Natural killer cell (primary cell): ENCODE data around the gene GPR42. TPM values are rescaled to one million over a fixed set of nuclear protein-coding genes. Genes with fewer than 3 reads are reported as not detected.

Experiments used
- ATAC-seq, 3 donors: fragments of 150-1000 bp in 2 of 3; fragments of 200-7000 bp in 1 of 3; cut with Tn5 transposase; 1 replicate in 1 of 3; 2 replicates in 2 of 3; pipeline ENCODE4 v1.10.0; 2021; ENCODE audit warnings: mild to moderate bottlenecking in 2 of 3, moderate library complexity in 2 of 3
- DNase-seq, 2 donors: peaks; one replicate each; pipeline versions ENCODE4 v3.0.0 to v3.0.0-alpha.2; 2013 to 2021; ENCODE audit warnings: mixed read lengths in 1 of 2
- H3K27ac ChIP-seq: one replicate; pipeline ENCODE4 v1.5.1; 2013; ENCODE audit warnings: mild to moderate bottlenecking, low read length
- H3K27me3 ChIP-seq: one replicate; pipeline ENCODE4 v1.6.1; 2013; ENCODE audit warnings: low read length; ENCODE audit not compliant: control insufficient read depth, insufficient read depth
- H3K36me3 ChIP-seq: one replicate; pipeline ENCODE4 v1.6.1; 2013; ENCODE audit warnings: low read length; ENCODE audit not compliant: control insufficient read depth, insufficient read depth
- H3K4me1 ChIP-seq: one replicate; pipeline ENCODE4 v1.6.1; 2013; ENCODE audit warnings: low read length; ENCODE audit not compliant: control insufficient read depth, insufficient read depth
- H3K4me3 ChIP-seq: one replicate; pipeline ENCODE4 v1.5.1; 2013; ENCODE audit warnings: low read length
- H3K9me3 ChIP-seq: one replicate; pipeline ENCODE4 v1.6.1; 2013; ENCODE audit warnings: low read length; ENCODE audit not compliant: control insufficient read depth, insufficient read depth
- H3K27ac Mint-ChIP-seq, 2 donors: one replicate each; pipeline ENCODE4 v1.8.0; 2022; ENCODE audit warnings: mild to moderate bottlenecking in 2 of 2, mixed read lengths in 2 of 2, moderate library complexity in 1 of 2
- H3K27me3 Mint-ChIP-seq, 2 donors: one replicate each; pipeline ENCODE4 v1.8.0; 2022; ENCODE audit warnings: low read depth in 2 of 2, mixed read lengths in 2 of 2
- H3K36me3 Mint-ChIP-seq: one replicate; pipeline ENCODE4 v1.8.0; 2022; ENCODE audit warnings: mixed read lengths
- H3K4me1 Mint-ChIP-seq, 2 donors: one replicate each; pipeline ENCODE4 v1.8.0; 2022; ENCODE audit warnings: mixed read lengths in 2 of 2
- H3K4me3 Mint-ChIP-seq: one replicate; pipeline ENCODE4 v1.8.0; 2022; ENCODE audit warnings: mild to moderate bottlenecking, moderate library complexity, mixed read lengths
- H3K9me3 Mint-ChIP-seq, 2 donors: one replicate each; pipeline ENCODE4 v1.8.0; 2022; ENCODE audit warnings: mixed read lengths in 2 of 2
- CTCF ChIP-seq: fragments of 200-600 bp; IDR thresholded peaks from one replicate; pipeline ENCODE4 v1.8.0; 2022; ENCODE audit warnings: antibody characterized with exemption
- WGBS: methylation state at CpG from one replicate; pipeline ENCODE4 v1.1.7; 2013; ENCODE audit warnings: missing lambda C conversion rate; ENCODE audit not compliant: insufficient coverage; 5-methylcytosine and 5-hydroxymethylcytosine counted together
- intact Hi-C: fragments of 100-400 bp; cut with micrococcal nuclease; formaldehyde crosslinking; loops from one replicate; pipeline ENCODE4 v1.14.2; 2022
- total RNA-seq, 4 donors: library from RNA; stranded (reverse); fragments of 120-200 nt in 1 of 4; gene quantifications; one replicate each; pipeline versions ENCODE4 v1.2.3 to v1.2.4, GENCODE V29; 2013 to 2022

GPR42 gene
- total RNA-seq, 3 donors from 2014 or later (not counting 1 experiment from before 2014, with no cell fraction given), result 0.19 to 1.5 TPM; not detected in 1

DNA sequence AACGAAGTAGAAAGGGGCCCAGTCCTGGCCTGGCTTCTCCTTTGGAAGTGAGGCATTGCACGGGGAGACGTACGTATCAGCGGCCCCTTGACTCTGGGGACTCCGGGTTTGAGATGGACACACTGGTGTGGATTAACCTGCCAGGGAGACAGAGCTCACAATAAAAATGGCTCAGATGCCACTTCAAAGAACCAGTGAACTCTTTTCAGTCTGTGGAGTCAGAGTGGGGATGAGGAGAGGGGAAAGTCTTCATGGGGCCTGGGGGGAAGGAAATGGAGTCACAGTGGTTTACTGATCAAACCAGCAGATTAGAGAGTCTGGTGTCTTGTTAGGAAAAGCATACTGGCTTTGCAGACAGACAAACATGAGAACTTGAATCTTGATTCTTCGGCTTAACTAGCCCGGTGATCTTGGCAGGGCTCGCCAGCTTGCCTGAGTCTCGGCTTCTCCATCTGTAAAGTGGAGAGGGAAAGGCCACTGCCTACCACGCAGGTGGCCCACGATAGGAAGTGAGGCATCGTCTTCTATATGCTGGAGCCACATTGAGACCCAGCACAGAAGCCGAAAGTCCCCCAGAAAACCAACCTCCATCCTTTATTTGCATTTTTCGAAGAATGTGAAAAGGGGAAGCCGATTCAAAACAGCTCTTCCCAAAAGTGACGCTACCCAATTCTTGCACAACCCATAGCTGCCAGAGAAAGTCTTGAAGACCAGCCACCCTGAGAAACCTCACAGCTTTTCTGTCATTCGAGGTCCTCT is 23.5 kb upstream of the GPR42 start, which contains the start of gene FFAR1:
TSS of gene FFAR1 (plus strand) at position 732 of the 759 bp plus-strand sequence. CDS start 3,650 bp downstream, outside the sequence.
- intact Hi-C loops, result no loop called here
- Histone ChIP-seq H3K4me3 (no peak within 1 kb of the TSS), H3K27ac (peak within 1 kb of the TSS; percentile 55)

GRCh38 chr19:35347930-35348298 is 23.0 kb upstream of the GPR42 start:
- H3K36me3 ChIP-seq, result no peaks in the 10 kb centered on the region
- Mint-ChIP-seq H3K27me3 (peaks cover 10 to 23% of the 10 kb centered on the region in 2 donors), H3K4me1 (peaks cover 13 to 25% of the 10 kb centered on the region in 2 donors), H3K9me3 (no peaks in the 10 kb centered on the region), H3K4me3 (no peak overlapping the region), H3K36me3 (no peaks in the 10 kb centered on the region), H3K27ac (no peak overlapping the region)
- no peaks in the 10 kb centered on the region for H3K9me3 ChIP-seq
- no peak overlapping the region for H3K4me3 ChIP-seq
- intact Hi-C loops, result no loop called here
- no peaks in the 10 kb centered on the region for H3K27me3 ChIP-seq
- ATAC-seq (no peak), DNase-seq (peak in 1 of 2 donors; percentile 11)
- TF ChIP-seq CTCF, result no peak
- H3K4me1 ChIP-seq, result peaks cover 34% of the 10 kb centered on the region
- peak overlapping the region; percentile 0 for H3K27ac ChIP-seq
- 50% methylated on average over 7 of the region's 7 CpGs for WGBS

More for the DNA sequence above, 23.5 kb upstream of the GPR42 start, which contains the start of gene FFAR1:
- no peak for TF ChIP-seq CTCF
- H3K36me3 Mint-ChIP-seq, result no peaks in the 10 kb centered on the region
- no peaks in the 10 kb centered on the region for H3K36me3 ChIP-seq
- DNase-seq (peak; percentile 9 to 72), ATAC-seq (peak; percentile 24 to 42 (median 27))
- peaks cover 10 to 21% of the 10 kb centered on the region in 2 donors for H3K4me1 Mint-ChIP-seq
- no peaks in the 10 kb centered on the region for H3K9me3 Mint-ChIP-seq
- 13% methylated on average over 18 of the region's 18 CpGs for WGBS
- no peaks in the 10 kb centered on the region for H3K9me3 ChIP-seq
- H3K27ac Mint-ChIP-seq, result peak within 1 kb of the TSS in 1 of 2 donors; percentile 73
- peak within 1 kb of the TSS; percentile 42 for H3K4me3 Mint-ChIP-seq
- no peaks in the 10 kb centered on the region for H3K27me3 ChIP-seq
- peaks cover 29% of the 10 kb centered on the region for H3K4me1 ChIP-seq
- H3K27me3 Mint-ChIP-seq, result peaks cover 10 to 23% of the 10 kb centered on the region in 2 donors

- peaks cover 37% of the 10 kb centered on the region for H3K4me1 ChIP-seq
- H3K4me1 Mint-ChIP-seq, result peaks cover 15 to 27% of the 10 kb centered on the region in 2 donors
- H3K9me3 Mint-ChIP-seq, result no peaks in the 10 kb centered on the region
- ATAC-seq (no peak), DNase-seq (peak in 1 of 2 donors; percentile 9)
- H3K27ac Mint-ChIP-seq, result no peak overlapping the region
- 84% methylated on average over 18 of the region's 18 CpGs for WGBS
- H3K36me3 ChIP-seq, result no peaks in the 10 kb centered on the region
- no peak for TF ChIP-seq CTCF
- intact Hi-C loops, result no loop called here
- no peaks in the 10 kb centered on the region for H3K36me3 Mint-ChIP-seq
- no peaks in the 10 kb centered on the region for H3K9me3 ChIP-seq
- H3K27me3 Mint-ChIP-seq, result peaks cover 10 to 23% of the 10 kb centered on the region in 2 donors
- no peak overlapping the region for H3K4me3 Mint-ChIP-seq
- H3K27me3 ChIP-seq, result no peaks in the 10 kb centered on the region
- no peak overlapping the region for H3K27ac ChIP-seq
- no peak overlapping the region for H3K4me3 ChIP-seq
Observed at GRCh38 chr19:35348911-35349611, 21.8 kb upstream of the GPR42 start.
